H9 (cell line): ENCODE measurements around the gene TNFRSF1B. TPM values are rescaled to one million over a fixed set of nuclear protein-coding genes. Genes with fewer than 3 reads are reported as not detected.

Source experiments
- DNase-seq: peaks from one replicate; pipeline ENCODE4 v3.0.0-alpha.2; 2017
- H2AFZ ChIP-seq: one replicate; pipeline ENCODE4 v1.6.1; 2013; ENCODE audit warnings: mild to moderate bottlenecking, low read length, control low read depth, moderate library complexity
- H2AK5ac ChIP-seq: 2 replicates; pipeline ENCODE4 v1.6.1; 2013; ENCODE audit warnings: low read length, control low read depth, mixed read lengths; ENCODE audit not compliant: insufficient read length
- H2BK120ac ChIP-seq: one replicate; pipeline ENCODE4 v1.6.1; 2013; ENCODE audit warnings: low read depth, mild to moderate bottlenecking, low read length, control low read depth, inconsistent platforms; ENCODE audit not compliant: poor library complexity, severe bottlenecking
- H2BK12ac ChIP-seq: 2 replicates; pipeline ENCODE4 v1.6.1; 2013; ENCODE audit warnings: low read length, control low read depth, mixed read lengths, low read depth; ENCODE audit not compliant: insufficient read length
- H2BK15ac ChIP-seq: 2 replicates; pipeline ENCODE4 v1.6.1; 2013; ENCODE audit warnings: low read depth, low read length, control low read depth
- H2BK20ac ChIP-seq: one replicate; pipeline ENCODE4 v1.6.1; 2013; ENCODE audit warnings: low read depth, mild to moderate bottlenecking, low read length, control low read depth, inconsistent platforms; ENCODE audit not compliant: poor library complexity, severe bottlenecking
- H2BK5ac ChIP-seq: 2 replicates; pipeline ENCODE4 v1.6.1; 2013; ENCODE audit warnings: low read length, control low read depth, mixed read lengths; ENCODE audit not compliant: insufficient read length
- H3K14ac ChIP-seq: 2 replicates; pipeline ENCODE4 v1.6.1; 2013; ENCODE audit warnings: low read length, control low read depth; ENCODE audit not compliant: insufficient read depth
- H3K18ac ChIP-seq: 2 replicates; pipeline ENCODE4 v1.6.1; 2013; ENCODE audit warnings: low read depth, mild to moderate bottlenecking, mixed read lengths, low read length, control low read depth; ENCODE audit not compliant: insufficient read length
- H3K23ac ChIP-seq: 2 replicates; pipeline ENCODE4 v1.6.1; 2013; ENCODE audit warnings: low read length, control low read depth, mixed read lengths, low read depth; ENCODE audit not compliant: insufficient read length
- H3K23me2 ChIP-seq: 2 replicates; pipeline ENCODE4 v1.6.1; 2013; ENCODE audit warnings: low read depth, mild to moderate bottlenecking, mixed read lengths, low read length, control low read depth; ENCODE audit not compliant: insufficient read length, poor library complexity, severe bottlenecking
- H3K27ac ChIP-seq: 2 replicates; pipeline ENCODE4 v1.5.1; 2013; ENCODE audit warnings: low read length, control low read depth, mixed read lengths, low read depth; ENCODE audit not compliant: insufficient read length
- H3K27me3 ChIP-seq: 2 replicates; pipeline ENCODE4 v1.6.1; 2013; ENCODE audit warnings: low read length, control low read depth, inconsistent platforms; ENCODE audit not compliant: insufficient read depth
- H3K4ac ChIP-seq: 2 replicates; pipeline ENCODE4 v1.6.1; 2013; ENCODE audit warnings: low read depth, mild to moderate bottlenecking, control low read depth, inconsistent platforms, low read length, moderate library complexity
- H3K4me1 ChIP-seq: 2 replicates; pipeline ENCODE4 v1.6.1; 2013; ENCODE audit warnings: low read length, control low read depth, inconsistent platforms; ENCODE audit not compliant: insufficient read depth
- H3K4me2 ChIP-seq: 2 replicates; pipeline ENCODE4 v1.6.1; 2013; ENCODE audit warnings: low read length, control low read depth, mixed read lengths; ENCODE audit not compliant: insufficient read length, insufficient read depth
- H3K56ac ChIP-seq: 2 replicates; pipeline ENCODE4 v1.6.1; 2013; ENCODE audit warnings: low read depth, mild to moderate bottlenecking, mixed read lengths, low read length, control low read depth; ENCODE audit not compliant: insufficient read length
- H3K79me1 ChIP-seq: 2 replicates; pipeline ENCODE4 v1.6.1; 2013; ENCODE audit warnings: low read depth, mild to moderate bottlenecking, moderate library complexity, low read length, control low read depth, inconsistent platforms; ENCODE audit not compliant: insufficient read depth, poor library complexity, severe bottlenecking
- H3K79me2 ChIP-seq: 2 replicates; pipeline ENCODE4 v1.6.1; 2013; ENCODE audit warnings: low read length, control low read depth, inconsistent platforms; ENCODE audit not compliant: insufficient read depth
- H3K9ac ChIP-seq: 2 replicates; pipeline ENCODE4 v1.6.1; 2013; ENCODE audit warnings: low read length, control low read depth, mixed read lengths; ENCODE audit not compliant: insufficient read length; ENCODE audit errors: extremely low read depth
- H3K9me3 ChIP-seq: one replicate; pipeline ENCODE4 v1.6.1; 2013; ENCODE audit warnings: low read depth, low read length, inconsistent platforms; ENCODE audit not compliant: control insufficient read depth
- H3T11ph ChIP-seq: one replicate; pipeline ENCODE4 v1.6.1; 2013; ENCODE audit warnings: mild to moderate bottlenecking, low read length, control low read depth, inconsistent platforms
- H4K20me1 ChIP-seq: one replicate; pipeline ENCODE4 v1.6.1; 2013; ENCODE audit not compliant: control insufficient read depth, insufficient read length, insufficient read depth
- H4K5ac ChIP-seq: 2 replicates; pipeline ENCODE4 v1.6.1; 2013; ENCODE audit warnings: low read depth, mild to moderate bottlenecking, mixed read lengths, low read length, control low read depth; ENCODE audit not compliant: insufficient read length
- H4K8ac ChIP-seq: replicated peaks from 2 replicates; pipeline ENCODE4 v1.6.1; 2013; ENCODE audit warnings: low read length, control low read depth, mixed read lengths, low read depth; ENCODE audit not compliant: insufficient read length
- H4K91ac ChIP-seq: 2 replicates; pipeline ENCODE4 v1.6.1; 2013; ENCODE audit warnings: low read depth, mild to moderate bottlenecking, moderate library complexity, mixed read lengths, low read length, control low read depth; ENCODE audit not compliant: insufficient read length
- H3K27ac Mint-ChIP-seq, 3 experiments: 2 replicates in 2 of 3; 3 replicates in 1 of 3; pipeline ENCODE4 v1.8.0; 2020 to 2021; ENCODE audit warnings: mixed read lengths in 3 of 3, mild to moderate bottlenecking in 1 of 3, moderate library complexity in 1 of 3
- H3K27me3 Mint-ChIP-seq: 2 replicates; pipeline ENCODE4 v1.8.0; 2021; ENCODE audit warnings: low read depth, mild to moderate bottlenecking, moderate library complexity, mixed read lengths
- H3K36me3 Mint-ChIP-seq, 3 experiments: 2 replicates in 2 of 3; 3 replicates in 1 of 3; pipeline ENCODE4 v1.8.0; 2020 to 2021; ENCODE audit warnings: low read depth in 3 of 3, mixed read lengths in 3 of 3; ENCODE audit not compliant: insufficient read depth in 1 of 3
- H3K4me1 Mint-ChIP-seq, 2 experiments: 2 replicates each; pipeline ENCODE4 v1.8.0; 2020; ENCODE audit warnings: mixed read lengths in 2 of 2
- H3K4me3 Mint-ChIP-seq, 2 experiments: 2 replicates in 1 of 2; 3 replicates in 1 of 2; pipeline ENCODE4 v1.8.0; 2020 to 2021; ENCODE audit warnings: mild to moderate bottlenecking in 2 of 2, mixed read lengths in 2 of 2, moderate library complexity in 1 of 2
- H3K9me3 Mint-ChIP-seq, 2 experiments: 2 replicates in 1 of 2; 3 replicates in 1 of 2; pipeline ENCODE4 v1.8.0; 2020; ENCODE audit warnings: mild to moderate bottlenecking in 2 of 2, mixed read lengths in 2 of 2, moderate library complexity in 1 of 2
- WGBS: extraction: QIAGEN DNeasy Blood & Tissue Kit; methylation state at CpG from one replicate; pipeline ENCODE4 v1.1.7; 2013; ENCODE audit warnings: missing lambda C conversion rate, low lambda C conversion rate, mixed read lengths; ENCODE audit not compliant: insufficient read length; ENCODE audit errors: extremely low coverage; 5-methylcytosine and 5-hydroxymethylcytosine counted together
- total RNA-seq: library from RNA; stranded (reverse); gene quantifications from 2 replicates; pipeline ENCODE4 v1.2.1, GENCODE V29; 2021
- TF ChIP-seq, protein P1 (sequence below): fragments of 200-600 bp; sonication (generic); conservative IDR thresholded peaks from 3 replicates; pipeline ENCODE4 v1.8.0; 2021; ENCODE audit warnings: antibody characterized with exemption, mild to moderate bottlenecking

The TNFRSF1B gene
- total RNA-seq, 1 experiment from 2014 or later = 0.57 TPM

DNA sequence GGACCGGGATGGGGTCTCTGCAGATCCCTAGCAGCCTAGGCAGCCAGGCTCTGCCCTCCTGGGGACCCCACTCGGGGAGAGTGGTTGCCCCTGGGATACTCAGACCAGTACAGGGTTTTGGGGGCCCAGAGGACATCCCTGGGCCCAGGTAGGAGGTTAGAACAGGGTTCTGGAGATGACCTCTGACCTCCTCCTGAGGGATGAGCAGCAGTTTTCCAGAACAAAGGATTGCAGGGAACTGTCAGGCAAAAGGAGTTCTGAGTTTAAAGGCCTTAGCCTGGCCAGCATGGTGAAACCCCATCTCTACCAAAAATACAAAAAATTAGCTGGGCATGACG lies 42.7 kb downstream of the TNFRSF1B start:
- Histone ChIP-seq H3K79me2 (no peaks in the 10 kb centered on the region), H3K23ac (no peak overlapping the region), H3K9me3 (no peaks in the 10 kb centered on the region), H2BK5ac (no peak overlapping the region), H3K4ac (no peak overlapping the region), H3K79me1 (no peaks in the 10 kb centered on the region), H3K27ac (no peak overlapping the region), H3K27me3 (no peaks in the 10 kb centered on the region), H3K9ac (no peak overlapping the region), H3K14ac (no peak overlapping the region), H3K23me2 (no peaks in the 10 kb centered on the region), H2AFZ (no peak overlapping the region), H3K18ac (no peak overlapping the region), H3K4me1 (no peaks in the 10 kb centered on the region), H2AK5ac (no peak overlapping the region), H3K56ac (no peak overlapping the region), H4K20me1 (no peaks in the 10 kb centered on the region), H2BK120ac (no peak overlapping the region), H2BK20ac (no peak overlapping the region), H3T11ph (no peak overlapping the region), H4K91ac (no peak overlapping the region), H2BK12ac (no peak overlapping the region), H4K8ac (no peak overlapping the region), H3K4me2 (no peak overlapping the region), H4K5ac (no peak overlapping the region), H2BK15ac (no peak overlapping the region)
- Mint-ChIP-seq H3K36me3 (no peaks in the 10 kb centered on the region), H3K27ac (no peak overlapping the region; a peak in 1 of 7 replicates), H3K4me3 (no peak overlapping the region), H3K9me3 (no peaks in the 10 kb centered on the region; a peak in 2 of 5 replicates), H3K27me3 (peaks cover 2% of the 10 kb centered on the region), H3K4me1 (peaks cover 10 to 13% of the 10 kb centered on the region in 2 experiments)
- TF ChIP-seq, protein P1, sequence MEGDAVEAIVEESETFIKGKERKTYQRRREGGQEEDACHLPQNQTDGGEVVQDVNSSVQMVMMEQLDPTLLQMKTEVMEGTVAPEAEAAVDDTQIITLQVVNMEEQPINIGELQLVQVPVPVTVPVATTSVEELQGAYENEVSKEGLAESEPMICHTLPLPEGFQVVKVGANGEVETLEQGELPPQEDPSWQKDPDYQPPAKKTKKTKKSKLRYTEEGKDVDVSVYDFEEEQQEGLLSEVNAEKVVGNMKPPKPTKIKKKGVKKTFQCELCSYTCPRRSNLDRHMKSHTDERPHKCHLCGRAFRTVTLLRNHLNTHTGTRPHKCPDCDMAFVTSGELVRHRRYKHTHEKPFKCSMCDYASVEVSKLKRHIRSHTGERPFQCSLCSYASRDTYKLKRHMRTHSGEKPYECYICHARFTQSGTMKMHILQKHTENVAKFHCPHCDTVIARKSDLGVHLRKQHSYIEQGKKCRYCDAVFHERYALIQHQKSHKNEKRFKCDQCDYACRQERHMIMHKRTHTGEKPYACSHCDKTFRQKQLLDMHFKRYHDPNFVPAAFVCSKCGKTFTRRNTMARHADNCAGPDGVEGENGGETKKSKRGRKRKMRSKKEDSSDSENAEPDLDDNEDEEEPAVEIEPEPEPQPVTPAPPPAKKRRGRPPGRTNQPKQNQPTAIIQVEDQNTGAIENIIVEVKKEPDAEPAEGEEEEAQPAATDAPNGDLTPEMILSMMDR = no peak
- WGBS = no CpG with 5 or more reads among the region's 3 CpGs
- DNase-seq = no peak
